ENCODE results near the gene ARPC1A. TPM values are rescaled to one million over a fixed set of nuclear protein-coding genes. Genes with fewer than 3 reads are reported as not detected.
"Not testable (repeated sequence)": the region's sequence is repeated elsewhere in the genome, so short reads cannot be mapped to it uniquely, and the experiment has no call there.

ARPC1A gene
- polyA plus RNA-seq, 1 of the 3 experiments (the other 2 are of a cell fraction) = 306 TPM

GRCh38 chr7:99386584-99387238 lies 61.0 kb downstream of the ARPC1A start:
- H3K4me1 ChIP-seq (ENCODE audit: control insufficient read depth in 1 of 2, insufficient read depth in 2 of 2, low read depth in 1 of 2, low read length in 1 of 2) = peaks cover 0 to 5% of the 10 kb centered on the region in 2 experiments; a peak in 1 of 4 replicates
- H3K79me2 ChIP-seq (ENCODE audit: insufficient read depth) = peaks cover 38% of the 10 kb centered on the region
- no peaks in the 10 kb centered on the region for H3K27me3 ChIP-seq (ENCODE audit: insufficient read depth)
- H3F3A ChIP-seq (replicated peaks; ENCODE audit: insufficient read depth) = peaks cover 30% of the 10 kb centered on the region
- H4K20me1 ChIP-seq (ENCODE audit: insufficient read depth) = peaks cover 34% of the 10 kb centered on the region
- TF ChIP-seq JUND (IDR thresholded peaks at IDR 0.05) (no peak), CTCF (IDR thresholded peaks at IDR 0.05) (peak; percentile 50), RAD21 (IDR thresholded peaks at IDR 0.05; ENCODE audit: low read length) (peak; percentile 55), SMC3 (IDR thresholded peaks at IDR 0.05; ENCODE audit: low read depth, low read length) (peak; percentile 25; the same call in 1 of the 2 replicates)
- POLR2A ChIA-PET = no interaction called here
- no peak overlapping the region for H3K4me3 ChIP-seq (ENCODE audit: low read depth in 2 of 2, low read length in 1 of 2)
- 90% methylated on average over 9 of the region's 9 CpGs for WGBS (ENCODE audit: low lambda C conversion rate)
- DNase-seq = peak; percentile 58
- H3K27ac ChIP-seq (ENCODE audit: low read depth in 2 of 2, low read length in 1 of 2) = no peak overlapping the region
- H3K9me2 ChIP-seq = no peaks in the 10 kb centered on the region
- no peaks in the 10 kb centered on the region for H3K9me3 ChIP-seq
- H3K4me2 ChIP-seq = no peak overlapping the region
- H3K36me3 ChIP-seq (replicated peaks in 1 of 2; ENCODE audit: control insufficient read depth in 1 of 2, insufficient read depth in 2 of 2, low read length in 1 of 2) = peaks cover 31 to 70% of the 10 kb centered on the region in 2 experiments
- H3K9ac ChIP-seq = no peak overlapping the region
- CTCF ChIA-PET = interaction anchor here (0.9 to 2.2 kb wide), 5 partner anchors 9 to 21 kb away, joined by 3 to 6 read pairs (median 4); no protein-coding TSS in a partner anchor
- H2AFZ ChIP-seq (ENCODE audit: low read depth) = no peak overlapping the region

GRCh38 chr7:99387239-99387635 lies 61.5 kb downstream of the ARPC1A start:
- H3K4me3 ChIP-seq (ENCODE audit: low read depth in 2 of 2, low read length in 1 of 2); H3K27me3 ChIP-seq (ENCODE audit: insufficient read depth); H2AFZ ChIP-seq (ENCODE audit: low read depth); H3K27ac ChIP-seq (ENCODE audit: low read depth in 2 of 2, low read length in 1 of 2); H3K9me3 ChIP-seq; H3K9ac ChIP-seq; H3K4me1 ChIP-seq (ENCODE audit: control insufficient read depth in 1 of 2, insufficient read depth in 2 of 2, low read depth in 1 of 2, low read length in 1 of 2); H3K9me2 ChIP-seq; H3K4me2 ChIP-seq; DNase-seq; POLR2A ChIA-PET: not testable (repeated sequence)
- Histone ChIP-seq H3K79me2 (ENCODE audit: insufficient read depth) (peaks cover 38% of the 10 kb centered on the region), H4K20me1 (ENCODE audit: insufficient read depth) (peaks cover 29% of the 10 kb centered on the region), H3K36me3 (replicated peaks in 1 of 2; ENCODE audit: control insufficient read depth in 1 of 2, insufficient read depth in 2 of 2, low read length in 1 of 2) (peaks cover 34 to 75% of the 10 kb centered on the region in 2 experiments), H3F3A (replicated peaks; ENCODE audit: insufficient read depth) (peaks cover 35% of the 10 kb centered on the region)
- 94% methylated on average over 14 of the region's 14 CpGs for WGBS (ENCODE audit: low lambda C conversion rate)
- CTCF ChIA-PET = interaction anchor here (1.1 to 2.2 kb wide), 3 partner anchors 9 to 21 kb away, joined by 3 to 6 read pairs (median 4); no protein-coding TSS in a partner anchor

GRCh38 chr7:99387912-99388311 lies 62.2 kb downstream of the ARPC1A start:
- peaks cover 35% of the 10 kb centered on the region for H3K79me2 ChIP-seq (ENCODE audit: insufficient read depth)
- H3K36me3 ChIP-seq (replicated peaks in 1 of 2; ENCODE audit: control insufficient read depth in 1 of 2, insufficient read depth in 2 of 2, low read length in 1 of 2) = peaks cover 36 to 78% of the 10 kb centered on the region in 2 experiments
- H3K9me3 ChIP-seq = no peaks in the 10 kb centered on the region
- no peak overlapping the region for H3K9ac ChIP-seq
- no peak overlapping the region for H2AFZ ChIP-seq (ENCODE audit: low read depth)
- WGBS (ENCODE audit: low lambda C conversion rate) = 94% methylated on average over 20 of the region's 20 CpGs
- no peaks in the 10 kb centered on the region for H3K27me3 ChIP-seq (ENCODE audit: insufficient read depth)
- no peak overlapping the region for H3K4me3 ChIP-seq (ENCODE audit: low read depth in 2 of 2, low read length in 1 of 2)
- POLR2A ChIA-PET = interaction anchor here (0.6 kb wide), 1 partner anchor 21 kb away, joined by 3 read pairs; the partner anchor contains the start of genes BUD31 and PDAP1
- CTCF ChIA-PET = interaction anchor here (1.3 to 2.2 kb wide), 3 partner anchors 10 to 347 kb away, joined by 3 to 6 read pairs (median 3); no protein-coding TSS in a partner anchor
- DNase-seq = no peak
- no peaks in the 10 kb centered on the region for H3K9me2 ChIP-seq
- no peak overlapping the region for H3K27ac ChIP-seq (ENCODE audit: low read depth in 2 of 2, low read length in 1 of 2)
- peaks cover 39% of the 10 kb centered on the region for H3F3A ChIP-seq (replicated peaks; ENCODE audit: insufficient read depth)
- peaks cover 0 to 6% of the 10 kb centered on the region in 2 experiments; a peak in 1 of 4 replicates for H3K4me1 ChIP-seq (ENCODE audit: control insufficient read depth in 1 of 2, insufficient read depth in 2 of 2, low read depth in 1 of 2, low read length in 1 of 2)
- no peak overlapping the region for H3K4me2 ChIP-seq
- H4K20me1 ChIP-seq (ENCODE audit: insufficient read depth) = peaks cover 24% of the 10 kb centered on the region
- no peak for TF ChIP-seq CHD2 (IDR thresholded peaks at IDR 0.05; ENCODE audit: low read length, partially characterized antibody)
- TF ChIP-seq MXI1 (IDR thresholded peaks at IDR 0.05; ENCODE audit: low read depth, low read length) = no peak
- TF ChIP-seq FOXM1 (IDR thresholded peaks at IDR 0.05; ENCODE audit: low read depth) = no peak
- TF ChIP-seq REST (IDR thresholded peaks at IDR 0.05; ENCODE audit: low read depth, low read length) = no peak
- TF ChIP-seq RFX5 (IDR thresholded peaks at IDR 0.05; ENCODE audit: low read length) = no peak
- no peak for TF ChIP-seq USF2 (IDR thresholded peaks at IDR 0.05; ENCODE audit: borderline replicate concordance, low read depth, low read length)
- no peak for TF ChIP-seq SIN3A (IDR thresholded peaks at IDR 0.05; ENCODE audit: borderline replicate concordance, low read depth, low read length)
- TF ChIP-seq JUND (IDR thresholded peaks at IDR 0.05) = no peak
- no peak for TF ChIP-seq TCF12 (IDR thresholded peaks at IDR 0.05)
- no peak for TF ChIP-seq POLR2AphosphoS5 (IDR thresholded peaks at IDR 0.05; ENCODE audit: low read depth, low read length)
- no peak for TF ChIP-seq NFIC (IDR thresholded peaks at IDR 0.05; ENCODE audit: borderline replicate concordance)
- TF ChIP-seq NRF1 (IDR thresholded peaks at IDR 0.05; ENCODE audit: low read depth, low read length) = no peak

Data from SK-N-SH (cell line).